Measurements from ENCODE around the gene TTLL10.

TTLL10 gene, protein sequence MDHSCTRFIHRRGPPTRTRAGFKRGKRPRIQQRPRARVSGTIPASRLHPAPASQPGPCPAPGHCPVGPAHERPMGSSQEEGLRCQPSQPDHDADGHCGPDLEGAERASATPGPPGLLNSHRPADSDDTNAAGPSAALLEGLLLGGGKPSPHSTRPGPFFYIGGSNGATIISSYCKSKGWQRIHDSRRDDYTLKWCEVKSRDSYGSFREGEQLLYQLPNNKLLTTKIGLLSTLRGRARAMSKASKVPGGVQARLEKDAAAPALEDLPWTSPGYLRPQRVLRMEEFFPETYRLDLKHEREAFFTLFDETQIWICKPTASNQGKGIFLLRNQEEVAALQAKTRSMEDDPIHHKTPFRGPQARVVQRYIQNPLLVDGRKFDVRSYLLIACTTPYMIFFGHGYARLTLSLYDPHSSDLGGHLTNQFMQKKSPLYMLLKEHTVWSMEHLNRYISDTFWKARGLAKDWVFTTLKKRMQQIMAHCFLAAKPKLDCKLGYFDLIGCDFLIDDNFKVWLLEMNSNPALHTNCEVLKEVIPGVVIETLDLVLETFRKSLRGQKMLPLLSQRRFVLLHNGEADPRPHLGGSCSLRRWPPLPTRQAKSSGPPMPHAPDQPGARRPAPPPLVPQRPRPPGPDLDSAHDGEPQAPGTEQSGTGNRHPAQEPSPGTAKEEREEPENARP

DNA sequence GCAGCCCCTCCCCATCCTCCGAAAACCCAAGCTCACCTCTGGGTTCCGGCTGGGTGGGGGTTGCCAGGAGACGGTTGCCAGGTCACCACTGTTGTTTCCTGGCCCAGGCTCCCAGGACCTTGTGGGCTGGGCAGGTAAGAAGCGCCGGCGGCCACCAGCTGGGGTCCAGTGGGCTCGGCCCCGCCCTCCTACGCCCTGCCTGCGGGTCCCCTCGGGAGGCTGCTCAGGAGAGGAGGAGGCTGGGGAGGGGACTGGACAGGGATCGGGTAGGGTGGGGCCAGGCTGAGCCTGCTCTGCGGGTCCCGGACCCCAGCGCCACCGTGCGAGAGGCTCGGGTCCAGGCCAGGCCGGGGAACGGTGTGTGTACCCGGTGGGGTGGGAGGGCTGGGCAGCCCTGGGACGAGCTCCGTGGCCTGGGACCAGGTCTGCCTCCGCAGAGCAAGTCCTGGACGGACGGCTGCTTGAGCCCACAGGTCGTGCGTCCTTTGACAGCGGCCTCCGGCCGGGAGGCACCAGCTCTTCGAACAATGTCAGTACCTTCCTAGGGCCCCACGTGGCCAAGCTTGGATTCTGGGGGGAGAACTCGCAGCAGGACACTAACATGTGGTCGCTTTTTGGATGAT lies at the start of gene TTLL10:
TTLL10 (plus strand) TSS at position 88 of the 623 bp plus-strand sequence. CDS start 5,336 bp downstream, outside the sequence.
- DNase-seq, result no peak

DNA sequence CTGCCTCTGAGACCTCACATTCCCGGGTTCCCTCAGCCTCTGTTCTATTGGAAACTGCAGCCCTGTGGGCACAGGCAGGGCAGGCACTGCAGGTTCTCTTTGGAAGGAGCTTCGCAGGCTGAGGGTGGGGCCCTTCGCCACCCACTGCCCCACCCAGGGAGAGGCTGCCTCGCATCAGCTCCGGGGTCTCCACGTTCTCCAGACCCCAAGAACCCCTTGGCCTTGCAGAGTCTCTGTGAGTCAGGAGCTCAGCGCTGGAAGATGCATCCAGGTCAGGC lies 49.2 kb upstream of the TTLL10 start:
- no peak for DNase-seq

DNA sequence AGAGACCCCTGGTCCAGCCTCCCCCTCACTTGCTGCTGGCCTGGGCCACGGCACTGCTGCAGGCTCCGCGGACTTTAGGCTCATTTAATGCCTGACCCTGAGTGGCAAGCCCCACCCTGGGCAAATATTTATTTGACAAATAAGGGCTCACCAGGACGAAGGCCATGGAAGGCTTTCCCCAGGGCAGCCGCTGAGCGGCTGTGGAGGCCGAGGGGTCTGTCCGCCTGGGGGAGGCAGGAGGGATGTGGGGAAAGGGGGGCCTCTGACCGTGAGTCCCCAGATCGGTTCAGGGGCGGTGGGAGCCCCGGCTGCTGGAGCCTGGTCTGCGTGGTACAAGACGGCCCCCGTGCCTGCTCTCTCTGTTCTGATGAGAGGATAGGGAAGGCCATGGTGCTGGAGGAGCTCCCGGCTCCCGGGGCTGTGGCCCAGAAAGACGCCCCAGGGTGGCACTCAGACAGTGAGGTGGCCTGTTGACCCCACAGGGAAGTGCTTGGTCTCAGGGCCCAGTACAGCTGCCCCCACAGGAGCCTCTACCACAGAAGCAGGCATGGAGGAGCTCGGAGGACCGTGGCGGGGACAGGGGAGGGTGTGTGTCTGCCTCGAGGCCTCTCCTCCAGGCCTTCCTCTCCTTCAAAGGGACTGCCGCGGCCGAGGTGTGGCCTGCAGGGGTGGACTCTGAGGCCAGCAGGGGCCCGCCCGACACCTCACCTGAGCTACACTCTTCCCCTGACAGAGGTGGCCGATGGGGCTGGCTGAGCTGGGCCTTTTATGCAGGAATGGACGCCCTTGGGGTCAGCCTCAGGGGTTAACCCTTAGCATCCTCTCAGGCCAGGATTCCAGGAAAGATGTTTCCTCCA lies 48.7 kb upstream of the TTLL10 start:
- DNase-seq, result no peak

DNA sequence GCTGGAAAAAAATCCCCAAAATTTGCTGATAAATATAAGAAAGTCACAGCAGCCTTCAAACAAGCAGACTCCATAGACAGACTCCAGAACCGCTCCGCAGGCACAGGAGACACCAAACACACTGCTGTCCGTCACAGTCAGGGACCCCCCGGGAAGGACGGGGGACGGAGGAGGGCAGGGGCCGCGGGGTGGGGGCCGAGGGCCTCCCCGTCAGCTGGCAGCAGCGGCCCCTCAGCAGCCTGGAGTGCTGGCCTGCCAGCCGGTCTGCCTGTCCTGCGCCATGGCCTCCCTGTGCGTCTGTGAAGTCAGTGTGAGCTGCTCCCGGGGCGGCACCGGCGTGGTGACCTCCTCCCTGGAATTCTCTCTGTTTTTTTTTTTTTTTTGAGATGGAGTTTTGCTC lies 47.7 kb upstream of the TTLL10 start:
- no peak for DNase-seq

DNA sequence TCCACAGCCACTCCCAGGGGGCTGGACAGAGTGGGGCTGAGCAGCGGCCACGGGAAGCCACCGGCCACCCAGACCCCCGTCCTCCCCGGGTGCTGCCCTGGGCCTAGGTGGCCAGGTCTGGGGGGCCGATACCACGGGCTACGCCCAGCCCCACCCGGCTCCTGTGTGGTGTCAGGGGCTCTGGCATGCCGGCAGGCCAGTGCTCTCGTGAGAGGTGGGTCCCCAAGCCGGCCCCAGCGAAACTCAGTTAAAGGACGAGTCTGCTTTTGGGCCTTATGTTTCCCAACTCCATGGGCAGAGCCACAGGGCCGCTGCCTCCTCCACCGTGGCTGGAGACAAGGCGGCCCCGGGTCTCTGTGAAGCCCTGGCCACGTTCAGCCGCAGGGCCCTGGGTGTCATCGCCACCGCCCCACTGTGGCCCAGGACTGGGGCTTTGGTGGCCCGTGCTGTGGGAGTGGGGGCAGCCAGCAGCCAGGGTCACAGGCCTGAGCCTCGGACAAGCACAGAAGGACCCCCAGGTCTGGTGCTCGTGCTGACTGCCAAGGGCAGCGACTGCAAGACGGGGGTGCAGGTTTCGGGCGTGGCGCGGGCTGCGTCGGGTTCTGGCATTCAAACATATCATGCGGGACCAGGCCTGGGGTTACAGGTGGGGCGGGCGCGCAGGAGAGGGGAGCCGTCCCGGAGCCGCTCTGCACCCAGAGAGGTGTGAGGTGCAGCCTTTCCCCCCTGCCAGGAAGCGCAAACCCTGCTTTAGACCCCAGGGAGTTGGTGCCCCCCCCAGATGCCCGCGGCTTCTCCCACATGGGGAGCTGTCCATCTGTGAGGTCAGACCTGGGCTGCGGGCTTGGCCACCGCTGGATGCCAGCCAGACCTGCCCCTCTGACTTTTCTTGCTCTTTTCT lies 45.9 kb upstream of the TTLL10 start:
- DNase-seq, result no peak

DNA sequence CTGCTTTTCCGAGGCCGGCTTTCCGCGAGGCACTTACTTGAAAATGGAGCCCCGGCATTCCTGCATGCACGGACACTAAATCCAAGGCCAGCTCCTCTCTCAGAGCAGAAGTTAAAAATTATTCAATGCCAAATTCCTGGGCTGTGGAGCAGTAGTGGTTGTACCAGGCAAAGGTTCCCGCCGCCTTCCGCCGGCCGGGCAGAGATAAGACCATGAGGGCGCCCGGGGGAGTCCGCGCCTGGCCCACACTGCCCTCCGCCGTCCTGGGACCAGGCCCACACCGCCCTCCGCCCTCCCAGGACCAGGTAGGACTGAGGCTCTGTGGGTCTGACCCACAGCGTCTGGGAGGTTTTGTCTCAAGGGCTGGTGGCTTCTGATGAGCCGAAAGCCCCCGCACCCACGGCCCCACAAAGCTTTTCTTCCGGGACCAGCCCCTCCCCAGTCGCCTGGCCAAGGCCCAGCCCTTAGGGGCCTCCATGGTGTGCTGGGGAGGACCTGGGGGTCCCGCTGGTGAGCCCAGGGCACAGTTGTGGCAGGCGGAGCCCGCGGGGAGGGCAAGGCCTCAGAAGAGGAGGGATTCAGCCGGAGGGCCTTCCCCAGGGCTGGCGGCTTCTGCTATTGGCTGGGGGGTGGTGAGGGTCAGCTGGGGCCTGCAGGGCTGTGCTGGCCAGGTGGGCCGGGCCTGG lies 45.1 kb upstream of the TTLL10 start:
- no peak for DNase-seq

DNA sequence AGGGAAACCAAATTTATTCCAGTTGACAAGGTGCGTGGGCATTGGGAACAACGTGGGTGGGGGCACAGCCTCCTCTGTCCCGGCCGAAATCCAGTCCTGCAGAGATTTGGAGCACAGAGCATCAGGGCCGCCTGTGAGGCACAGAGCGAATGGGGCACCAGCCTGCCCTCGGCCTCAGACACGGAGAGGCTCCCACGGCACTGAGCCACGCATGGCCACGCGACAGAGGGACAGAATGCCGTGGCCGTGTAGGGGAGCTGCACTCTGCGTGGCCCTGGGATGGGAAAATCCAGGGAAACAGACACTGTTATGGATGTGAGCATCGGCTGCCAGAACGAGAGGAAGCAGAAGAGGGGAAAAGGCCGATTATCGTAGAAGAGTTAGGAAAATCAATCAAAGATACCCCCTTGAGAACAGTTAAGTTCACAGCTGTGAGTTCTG lies 44.3 kb upstream of the TTLL10 start:
- DNase-seq, result no peak

DNA sequence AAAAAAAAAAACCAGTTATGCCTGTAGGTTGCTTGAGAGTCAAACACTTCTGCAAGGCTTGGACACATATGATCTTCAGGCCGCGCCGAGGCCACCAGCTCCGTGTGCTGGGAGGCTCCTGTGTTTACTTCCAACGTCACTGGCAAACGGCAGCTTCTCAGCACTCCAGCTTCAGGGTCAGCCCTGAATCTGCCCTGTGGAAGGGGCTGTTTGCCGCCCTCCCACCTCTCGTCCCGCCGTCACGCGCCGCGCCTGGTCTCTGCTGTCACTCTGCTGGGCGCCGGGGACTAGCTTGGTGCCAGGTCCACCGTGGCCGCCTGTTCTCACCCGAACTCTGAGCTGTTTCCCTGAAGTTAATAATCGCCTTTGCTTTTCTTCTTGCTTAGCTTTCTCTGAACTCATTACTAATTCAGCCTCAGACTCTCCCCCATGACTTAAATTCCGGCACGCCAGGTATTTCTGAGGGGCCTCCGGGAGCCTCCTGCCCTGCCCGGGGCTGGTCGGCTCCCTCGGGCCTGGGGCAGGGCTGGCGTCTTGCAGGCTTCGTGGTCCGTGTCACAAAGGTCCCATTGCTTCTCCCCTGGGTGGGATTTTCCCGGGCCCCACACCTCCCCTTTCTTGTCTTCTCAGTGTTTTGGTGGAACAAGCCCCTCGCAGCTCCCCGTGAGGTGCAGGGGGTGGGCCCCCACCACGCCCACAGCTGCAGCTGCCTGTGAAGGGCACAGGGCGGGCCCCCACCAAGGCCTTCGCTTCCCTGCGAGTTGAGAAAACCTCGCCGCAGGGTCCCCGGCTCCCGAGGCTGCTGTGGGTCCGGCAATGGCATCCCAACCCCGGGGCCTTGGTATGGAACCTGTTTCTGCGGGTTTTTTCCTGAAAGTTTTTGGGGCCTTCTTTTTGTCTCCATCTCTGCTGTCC lies 43.2 kb upstream of the TTLL10 start:
- DNase-seq, result no peak

DNA sequence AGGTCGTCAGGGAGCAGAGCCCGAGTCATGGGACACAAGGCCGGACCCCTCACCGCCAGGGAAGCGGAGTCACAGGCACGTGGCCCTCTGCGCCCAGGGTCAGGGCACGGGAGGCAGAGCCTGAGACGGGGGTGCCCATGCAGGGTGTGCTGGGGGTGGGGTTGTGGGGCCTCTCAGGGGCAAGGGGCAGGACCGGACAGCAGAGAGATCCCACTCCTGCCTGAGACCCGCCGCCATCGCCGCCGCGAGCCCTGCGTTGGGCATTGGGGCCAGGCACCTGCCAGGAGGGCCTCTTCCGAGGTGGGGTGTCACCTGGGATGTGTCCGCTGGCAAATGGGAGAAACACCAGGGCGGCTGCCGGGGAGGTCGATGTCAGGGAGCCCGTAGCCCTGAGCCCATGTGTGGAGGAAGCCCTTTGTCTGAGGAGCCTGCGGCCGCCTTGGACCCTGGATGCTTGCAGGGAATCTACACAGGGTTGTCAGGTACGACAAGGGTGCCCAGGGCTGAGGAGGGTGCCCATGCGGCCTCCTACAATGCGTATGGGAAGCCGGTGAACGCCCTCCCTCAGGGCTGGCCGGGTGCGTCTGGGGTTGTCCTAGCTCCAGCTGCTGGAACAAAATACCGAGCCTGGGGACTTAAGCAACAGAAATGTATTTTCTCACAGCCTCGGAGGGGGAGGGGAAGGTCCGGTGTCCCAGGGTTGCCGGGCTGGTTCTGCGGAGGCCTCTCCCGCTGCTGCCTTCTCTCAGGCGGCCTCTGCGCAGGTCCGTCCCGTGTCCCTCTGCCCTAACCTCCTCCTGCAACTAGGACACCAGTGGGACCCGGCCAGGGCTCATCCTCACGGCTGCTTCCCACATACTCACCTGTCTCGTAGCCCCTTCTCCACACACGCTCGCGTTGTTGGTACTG lies 41.4 kb upstream of the TTLL10 start:
- DNase-seq, result no peak

DNA sequence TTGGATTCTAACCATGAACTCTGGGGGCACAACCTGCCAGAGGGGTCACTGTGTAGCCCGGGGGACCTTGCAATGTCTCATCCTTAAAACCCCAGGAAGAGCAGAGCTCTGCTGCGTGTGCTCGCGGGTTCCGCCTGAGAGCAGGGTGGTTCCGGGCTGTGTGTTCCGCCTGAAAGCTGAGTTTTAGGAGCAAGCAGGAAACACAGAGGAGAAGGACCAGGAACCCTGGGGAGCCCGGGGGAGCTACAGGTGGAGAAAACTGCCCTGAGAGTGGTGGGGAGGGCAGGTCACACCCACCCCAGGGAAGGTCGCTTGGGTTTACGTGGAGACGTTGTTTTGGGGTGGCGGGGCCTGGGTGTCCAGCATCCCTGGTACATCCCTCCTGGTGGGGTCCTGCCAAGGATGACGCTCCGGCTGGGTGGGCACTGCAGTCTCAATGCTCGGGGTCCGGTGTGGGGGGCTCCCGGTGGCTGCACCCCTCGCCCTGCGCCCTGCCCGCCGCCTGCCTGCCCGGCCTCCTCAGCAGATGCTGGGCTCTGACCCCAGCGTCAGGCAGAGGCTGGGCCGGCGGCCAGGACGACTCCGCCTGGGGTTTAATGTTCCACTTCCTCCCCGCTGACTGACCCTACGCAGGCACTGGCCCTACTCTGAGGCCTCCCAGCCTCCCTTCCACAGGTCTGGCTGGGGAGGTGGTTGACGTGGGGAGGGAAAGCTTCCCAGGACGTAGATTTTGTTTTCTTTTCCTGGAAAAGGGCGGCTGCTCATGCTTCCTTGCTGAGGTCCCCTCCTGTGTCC lies 40.5 kb upstream of the TTLL10 start:
- no peak for DNase-seq

DNA sequence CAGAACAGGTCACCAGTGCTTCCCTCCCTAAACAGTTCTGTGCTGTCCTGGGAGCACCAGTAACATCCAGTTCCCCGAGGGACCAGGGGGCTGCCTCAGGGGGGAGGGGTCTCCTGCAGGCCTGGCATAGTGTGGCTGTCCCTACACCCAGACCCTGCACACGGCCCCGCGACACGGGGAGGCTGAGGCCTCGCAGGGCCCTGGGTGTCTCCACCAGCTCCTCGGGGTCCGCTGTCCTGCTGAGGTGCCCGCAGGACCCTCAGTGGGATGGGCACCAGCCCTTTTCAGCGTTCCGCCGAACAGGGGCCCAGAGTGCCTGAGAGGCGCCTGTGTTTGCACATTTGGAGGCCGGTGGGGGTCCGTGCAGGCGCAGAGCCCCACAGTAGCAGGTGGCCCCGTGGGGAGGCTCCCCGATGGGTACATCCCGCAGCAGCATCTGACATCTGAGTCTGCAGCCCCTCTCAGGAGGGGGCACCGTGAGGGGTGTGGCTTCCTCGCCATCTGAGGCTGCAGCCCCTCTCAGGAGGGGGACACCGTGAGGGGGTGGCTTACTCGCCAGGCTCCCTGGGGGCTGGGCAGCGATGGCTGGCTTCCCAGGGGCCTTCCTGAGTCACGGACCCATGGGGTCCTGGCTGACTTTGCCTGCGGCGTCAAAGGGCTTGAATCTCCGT lies 39.2 kb upstream of the TTLL10 start:
- no peak for DNase-seq

DNA sequence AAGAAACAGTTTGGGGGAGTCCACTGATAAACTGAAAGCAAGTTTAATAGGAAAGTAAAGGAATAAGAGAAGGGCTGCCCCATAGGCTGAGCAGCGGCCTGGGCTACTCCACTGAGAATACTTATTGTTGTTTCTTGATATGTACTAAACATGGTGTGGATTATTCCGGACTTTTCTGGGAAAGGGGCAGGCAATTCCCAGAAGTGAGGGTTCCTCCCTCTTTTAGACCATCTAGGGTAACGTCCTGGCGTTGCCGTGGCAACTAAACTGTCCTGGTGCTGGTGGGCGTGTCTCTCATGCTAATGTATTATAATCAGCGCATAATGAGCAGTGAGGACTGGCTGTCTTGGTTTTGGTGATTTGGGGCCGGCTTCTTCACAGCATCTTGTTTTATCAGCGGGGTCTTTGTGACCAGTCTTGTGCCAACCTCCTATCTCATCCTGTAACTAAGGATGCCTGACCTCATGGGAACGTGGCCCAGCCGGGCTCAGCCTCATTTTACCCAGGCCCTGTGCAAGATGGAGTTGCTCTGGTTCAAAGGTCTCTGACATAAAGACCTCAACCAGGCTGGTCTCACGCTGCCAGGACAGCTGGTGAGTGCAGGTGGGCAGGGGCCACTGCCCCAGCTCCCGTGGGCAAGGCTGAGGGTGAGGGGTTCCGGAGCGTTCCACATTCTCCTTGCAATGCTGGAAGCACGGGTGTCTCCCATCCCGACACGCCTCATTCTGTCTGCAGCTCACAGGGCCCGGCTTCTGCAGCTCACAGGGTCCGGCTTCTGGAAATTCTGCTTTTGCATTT lies 38.1 kb upstream of the TTLL10 start:
- no peak for DNase-seq

DNA sequence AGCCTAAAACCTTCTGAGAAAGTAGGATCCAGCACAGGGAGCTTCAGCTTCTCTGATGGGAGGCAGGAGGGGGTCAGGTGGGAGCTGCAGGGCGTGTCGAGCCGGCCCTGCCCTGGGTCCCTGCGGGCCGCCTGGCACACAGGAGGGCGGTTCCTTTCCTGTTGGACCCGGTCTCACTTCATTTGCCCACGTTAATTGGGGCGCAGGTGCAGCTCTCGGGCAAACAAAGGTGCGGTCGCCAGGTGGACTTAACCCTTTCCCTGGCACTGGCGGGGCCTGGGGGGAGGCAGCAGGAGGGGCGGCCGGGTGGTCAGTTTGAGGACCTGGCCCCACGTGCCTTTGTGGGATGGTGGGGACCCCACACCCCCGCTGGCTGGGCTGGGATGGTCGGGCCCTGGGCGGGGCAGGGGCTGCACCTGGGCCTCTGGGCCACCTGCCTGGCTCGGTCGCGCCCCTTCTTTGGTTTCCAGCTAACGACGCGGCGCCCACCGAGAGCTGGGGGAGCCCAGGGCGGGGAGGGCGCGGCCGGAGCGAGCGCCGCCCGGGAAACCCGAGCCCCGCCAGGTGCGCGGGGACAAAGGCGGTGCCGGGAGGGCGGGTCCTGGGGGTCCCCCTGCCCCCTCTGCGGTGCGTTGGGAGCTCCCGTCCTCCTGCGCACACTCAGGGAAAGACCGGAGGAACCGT lies 37.0 kb upstream of the TTLL10 start:
- DNase-seq, result no peak

DNA sequence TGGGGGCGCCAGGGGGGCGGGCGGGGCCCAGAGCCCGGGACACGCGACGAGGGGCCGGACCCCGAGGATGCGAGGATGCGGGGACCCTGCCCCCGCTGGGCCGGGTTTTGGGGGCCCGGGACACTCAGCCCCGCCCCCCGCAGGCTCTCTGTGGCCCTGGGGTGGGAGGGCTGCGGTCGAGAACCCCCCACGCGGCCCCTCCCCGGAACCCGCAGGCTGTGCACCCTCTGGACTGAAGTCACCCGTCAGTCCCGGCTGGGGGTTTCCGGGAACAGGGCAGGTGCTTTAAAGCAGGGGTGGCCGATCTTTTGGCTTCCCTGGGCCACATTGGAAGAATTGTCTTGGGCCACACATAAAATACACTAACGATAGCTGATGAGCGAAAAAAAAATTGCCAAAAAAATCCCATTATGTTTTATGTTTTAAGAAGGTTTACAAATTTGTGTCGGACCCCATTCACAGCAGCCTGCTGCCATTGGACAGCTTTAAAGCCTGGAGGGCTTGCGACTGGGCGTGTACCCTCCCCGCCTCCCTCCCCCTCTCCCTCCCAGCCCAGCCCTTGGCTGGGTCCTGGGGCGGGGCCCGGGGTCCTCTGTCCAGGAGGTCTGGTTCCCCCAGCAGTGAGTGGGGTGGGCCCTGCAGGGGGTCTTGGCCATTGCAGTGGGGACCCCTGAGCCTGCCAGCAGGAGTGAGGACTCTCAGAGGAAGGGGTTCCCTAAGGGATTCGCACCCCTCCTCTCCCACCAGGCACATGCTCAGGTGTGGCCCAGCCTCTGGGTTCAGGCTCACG lies 36.2 kb upstream of the TTLL10 start:
- DNase-seq, result no peak

DNA sequence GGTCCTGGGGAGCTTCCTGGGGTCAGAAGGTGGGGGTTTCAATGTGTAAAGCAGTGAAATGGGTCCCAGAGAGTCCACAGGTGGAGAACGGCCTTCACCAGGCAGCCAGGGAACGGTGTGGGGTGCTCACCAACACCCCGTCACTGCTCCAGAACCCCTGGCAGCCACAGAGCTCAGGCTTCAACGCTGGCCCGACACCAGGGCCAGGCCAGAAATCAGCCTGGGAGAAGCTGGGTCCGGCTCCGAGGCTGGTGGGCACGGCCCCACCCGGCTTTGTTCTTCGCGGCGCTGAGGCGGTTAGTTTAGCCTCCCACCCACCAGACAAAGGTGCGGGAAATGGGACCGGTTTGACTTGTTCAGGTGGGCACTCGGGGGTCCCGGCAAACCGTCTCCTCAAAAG lies 33.0 kb upstream of the TTLL10 start:
- DNase-seq, result no peak

Data from NCI-H82 (cell line).